ENCODE data around the gene CCDC40. TPM values are rescaled to one million over a fixed set of nuclear protein-coding genes. Genes with fewer than 3 reads are reported as not detected.

Gene CCDC40
- total and polyA plus RNA-seq, 7 donors: 1.4 to 25.8 (median 5.3) TPM; not detected in 2

- peak; percentile 91 for DNase-seq
- intact Hi-C loops (cut with DNase I): loop anchor here (2.0 kb wide), 2 partner anchors 147 to 249 kb away; no protein-coding TSS in a partner anchor
- Histone ChIP-seq H3K27me3 (no peaks in the 10 kb centered on the region), H3K4me1 (peaks cover 3 to 65% (median 56%) of the 10 kb centered on the region in 4 donors), H3K9me3 (no peaks in the 10 kb centered on the region), H3K4me3 (peak overlapping the region; percentile 33 to 56 (median 38)), H3K27ac (peak overlapping the region in 3 of 4 donors; percentile 12 to 71 (median 34)), H3K36me3 (no peaks in the 10 kb centered on the region)
- WGBS, 2 donors: 19 to 29% methylated on average over 29 to 30 of the region's 30 CpGs
- TF ChIP-seq EP300 (IDR thresholded peaks at IDR 0.05) (no peak), POLR2AphosphoS5 (IDR thresholded peaks at IDR 0.05) (peak in 2 of 4 donors; percentile 15 to 19), POLR2A (IDR thresholded peaks at IDR 0.05) (no peak), CTCF (IDR thresholded peaks at IDR 0.05) (peak in 1 of 4 experiments; percentile 73)
These were observed 45.1 kb upstream of the CCDC40 start for GRCh38 chr17:79991140-79991923.

GRCh38 chr17:79991924-79992648 is 44.4 kb upstream of the CCDC40 start:
- H3K4me1 ChIP-seq: peaks cover 3 to 58% (median 49%) of the 10 kb centered on the region in 4 donors
- H3K4me3 ChIP-seq: peak overlapping the region; percentile 33 to 56 (median 38)
- H3K36me3 ChIP-seq: no peaks in the 10 kb centered on the region
- WGBS, 2 donors: 3 to 13% methylated on average over 44 of the region's 44 CpGs
- peak overlapping the region; percentile 4 to 71 (median 23) for H3K27ac ChIP-seq
- H3K27me3 ChIP-seq: no peaks in the 10 kb centered on the region
- no peak for DNase-seq
- intact Hi-C loops (cut with DNase I): loop anchor here (2.0 kb wide), 4 partner anchors 41 to 249 kb away; no protein-coding TSS in a partner anchor
- TF ChIP-seq POLR2A (IDR thresholded peaks at IDR 0.05): no peak
- TF ChIP-seq POLR2AphosphoS5 (IDR thresholded peaks at IDR 0.05): peak in 1 of 4 donors; percentile 33
- TF ChIP-seq CTCF (IDR thresholded peaks at IDR 0.05): peak in 1 of 4 experiments; percentile 33
- no peak for TF ChIP-seq EP300 (IDR thresholded peaks at IDR 0.05)
- no peaks in the 10 kb centered on the region for H3K9me3 ChIP-seq

- TF ChIP-seq CTCF (IDR thresholded peaks at IDR 0.05) (no peak), POLR2AphosphoS5 (IDR thresholded peaks at IDR 0.05) (no peak), POLR2A (IDR thresholded peaks at IDR 0.05) (no peak), EP300 (IDR thresholded peaks at IDR 0.05) (no peak)
- no peaks in the 10 kb centered on the region for H3K9me3 ChIP-seq
- DNase-seq: no peak
- H3K4me1 ChIP-seq: peaks cover 3 to 50% (median 42%) of the 10 kb centered on the region in 4 donors
- intact Hi-C loops (cut with DNase I): loop anchor here (2.0 kb wide), 2 partner anchors 42 to 204 kb away; no protein-coding TSS in a partner anchor
- H3K4me3 ChIP-seq: peak overlapping the region in 2 of 4 donors; percentile 43 to 56
- no peaks in the 10 kb centered on the region for H3K27me3 ChIP-seq
- 51 to 74% methylated on average over 10 of the region's 10 CpGs for WGBS, 2 donors
- no peaks in the 10 kb centered on the region for H3K36me3 ChIP-seq
- H3K27ac ChIP-seq: peak overlapping the region in 3 of 4 donors; percentile 12 to 71 (median 34)
These were observed 43.6 kb upstream of the CCDC40 start for GRCh38 chr17:79992649-79993389.
